Osteocyte (in vitro differentiated cells): ENCODE measurements around the gene MYRIP. TPM values are rescaled to one million over a fixed set of nuclear protein-coding genes. Genes with fewer than 3 reads are reported as not detected.

Experiments used
- DNase-seq: peaks from one replicate; pipeline ENCODE4 v3.0.0; 2021; ENCODE audit warnings: mixed read lengths; ENCODE audit not compliant: unreplicated experiment; ENCODE audit errors: extremely low spot score
- H3K27ac Mint-ChIP-seq: one replicate; pipeline ENCODE4 v1.8.0; 2021; ENCODE audit warnings: mild to moderate bottlenecking, mixed read lengths; ENCODE audit not compliant: unreplicated experiment
- H3K27me3 Mint-ChIP-seq: one replicate; pipeline ENCODE4 v1.8.0; 2021; ENCODE audit warnings: mixed read lengths; ENCODE audit not compliant: unreplicated experiment
- H3K36me3 Mint-ChIP-seq: one replicate; pipeline ENCODE4 v1.8.0; 2021; ENCODE audit warnings: mixed read lengths; ENCODE audit not compliant: unreplicated experiment
- H3K4me1 Mint-ChIP-seq: one replicate; pipeline ENCODE4 v1.8.0; 2021; ENCODE audit warnings: mixed read lengths; ENCODE audit not compliant: unreplicated experiment
- H3K4me3 Mint-ChIP-seq: one replicate; pipeline ENCODE4 v1.8.0; 2021; ENCODE audit warnings: mild to moderate bottlenecking, moderate library complexity, mixed read lengths; ENCODE audit not compliant: unreplicated experiment
- H3K9me3 Mint-ChIP-seq: one replicate; pipeline ENCODE4 v1.8.0; 2021; ENCODE audit warnings: mixed read lengths; ENCODE audit not compliant: unreplicated experiment
- total RNA-seq: library from RNA; stranded (reverse); gene quantifications from 2 replicates; pipeline ENCODE4 v1.2.1, GENCODE V29; 2021
- TF ChIP-seq, protein P1 (sequence below): fragments of 200-600 bp; sonication (generic); IDR thresholded peaks from 2 replicates; pipeline ENCODE4 v1.5.0; 2021; ENCODE audit warnings: antibody characterized with exemption, mild to moderate bottlenecking, moderate library complexity

MYRIP gene
- total RNA-seq, 1 donor from 2014 or later, result 0.62 TPM

DNA sequence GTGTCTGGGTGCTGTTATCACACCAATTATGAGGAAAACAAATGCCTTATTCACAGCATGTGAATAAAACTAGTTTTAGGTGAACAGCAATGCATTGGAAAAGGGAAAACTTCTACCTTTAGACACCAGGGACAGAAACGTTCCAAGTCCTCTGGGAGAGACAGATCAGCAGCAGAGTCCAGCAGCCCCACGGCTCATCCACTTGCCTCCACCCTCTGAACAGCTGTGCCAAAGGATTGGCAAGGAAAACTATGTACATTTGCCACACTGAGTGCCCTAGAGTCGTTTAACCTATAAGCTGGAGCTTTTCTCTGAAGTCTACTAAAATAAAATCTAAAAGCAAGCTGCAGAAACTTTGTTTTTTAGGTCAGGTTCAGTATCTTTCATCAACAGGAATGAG lies 392.4 kb downstream of the MYRIP start:
- Mint-ChIP-seq H3K4me3 (no peak overlapping the region), H3K27me3 (peaks cover 27% of the 10 kb centered on the region)

DNA sequence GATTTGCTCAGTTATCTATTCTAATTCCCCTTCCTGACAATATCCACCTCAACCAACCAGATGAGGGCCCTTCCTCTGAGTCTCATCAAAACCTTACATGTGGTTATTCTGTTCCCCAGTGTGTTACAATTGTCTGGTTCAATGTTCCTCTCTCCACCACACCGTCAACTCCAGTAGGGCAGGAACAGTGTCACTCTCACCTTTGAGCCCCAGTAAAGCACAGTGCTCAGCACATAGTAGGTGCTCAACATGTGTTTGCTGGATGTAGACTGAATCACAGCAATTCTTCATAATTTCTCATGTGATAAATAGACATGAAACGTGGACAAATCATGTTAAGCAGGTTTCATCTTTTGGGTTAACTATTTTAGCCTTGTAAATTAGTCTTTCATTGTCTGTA lies 397.1 kb downstream of the MYRIP start:
- TF ChIP-seq, protein P1, sequence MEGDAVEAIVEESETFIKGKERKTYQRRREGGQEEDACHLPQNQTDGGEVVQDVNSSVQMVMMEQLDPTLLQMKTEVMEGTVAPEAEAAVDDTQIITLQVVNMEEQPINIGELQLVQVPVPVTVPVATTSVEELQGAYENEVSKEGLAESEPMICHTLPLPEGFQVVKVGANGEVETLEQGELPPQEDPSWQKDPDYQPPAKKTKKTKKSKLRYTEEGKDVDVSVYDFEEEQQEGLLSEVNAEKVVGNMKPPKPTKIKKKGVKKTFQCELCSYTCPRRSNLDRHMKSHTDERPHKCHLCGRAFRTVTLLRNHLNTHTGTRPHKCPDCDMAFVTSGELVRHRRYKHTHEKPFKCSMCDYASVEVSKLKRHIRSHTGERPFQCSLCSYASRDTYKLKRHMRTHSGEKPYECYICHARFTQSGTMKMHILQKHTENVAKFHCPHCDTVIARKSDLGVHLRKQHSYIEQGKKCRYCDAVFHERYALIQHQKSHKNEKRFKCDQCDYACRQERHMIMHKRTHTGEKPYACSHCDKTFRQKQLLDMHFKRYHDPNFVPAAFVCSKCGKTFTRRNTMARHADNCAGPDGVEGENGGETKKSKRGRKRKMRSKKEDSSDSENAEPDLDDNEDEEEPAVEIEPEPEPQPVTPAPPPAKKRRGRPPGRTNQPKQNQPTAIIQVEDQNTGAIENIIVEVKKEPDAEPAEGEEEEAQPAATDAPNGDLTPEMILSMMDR, result no peak

More for the DNA sequence above, 392.4 kb downstream of the MYRIP start:
- H3K27ac Mint-ChIP-seq, result no peak overlapping the region
- H3K36me3 Mint-ChIP-seq, result no peaks in the 10 kb centered on the region
- H3K4me1 Mint-ChIP-seq, result no peaks in the 10 kb centered on the region
- TF ChIP-seq, protein P1, result no peak
- no peak for DNase-seq
- H3K9me3 Mint-ChIP-seq, result no peaks in the 10 kb centered on the region

DNA sequence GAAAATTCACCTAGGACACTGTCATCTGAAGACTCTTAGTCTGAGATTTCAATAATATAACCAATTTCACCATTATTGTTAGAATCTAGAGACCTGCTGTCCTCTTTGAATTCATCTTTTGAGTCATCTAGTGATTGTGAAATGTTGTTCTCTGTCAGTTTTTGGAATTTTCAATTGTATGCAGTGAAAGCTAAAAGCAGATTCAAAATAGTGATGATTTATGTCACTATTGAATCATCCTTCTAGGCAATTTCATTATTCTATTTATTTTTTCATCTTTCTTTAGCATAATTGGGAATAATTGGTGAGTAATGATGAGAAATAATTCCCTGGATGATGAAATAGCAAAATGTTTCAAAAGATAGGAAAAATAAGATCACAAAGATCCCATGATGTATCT lies 398.4 kb downstream of the MYRIP start:
- Mint-ChIP-seq H3K9me3 (no peaks in the 10 kb centered on the region), H3K27me3 (peaks cover 12% of the 10 kb centered on the region), H3K4me3 (no peak overlapping the region), H3K4me1 (no peaks in the 10 kb centered on the region), H3K27ac (no peak overlapping the region), H3K36me3 (no peaks in the 10 kb centered on the region)
- DNase-seq, result no peak
- TF ChIP-seq, protein P1, result no peak

More for the DNA sequence above, 397.1 kb downstream of the MYRIP start:
- Mint-ChIP-seq H3K4me3 (no peak overlapping the region), H3K36me3 (no peaks in the 10 kb centered on the region), H3K9me3 (no peaks in the 10 kb centered on the region), H3K27ac (no peak overlapping the region), H3K27me3 (peaks cover 12% of the 10 kb centered on the region), H3K4me1 (no peaks in the 10 kb centered on the region)
- DNase-seq, result no peak

DNA sequence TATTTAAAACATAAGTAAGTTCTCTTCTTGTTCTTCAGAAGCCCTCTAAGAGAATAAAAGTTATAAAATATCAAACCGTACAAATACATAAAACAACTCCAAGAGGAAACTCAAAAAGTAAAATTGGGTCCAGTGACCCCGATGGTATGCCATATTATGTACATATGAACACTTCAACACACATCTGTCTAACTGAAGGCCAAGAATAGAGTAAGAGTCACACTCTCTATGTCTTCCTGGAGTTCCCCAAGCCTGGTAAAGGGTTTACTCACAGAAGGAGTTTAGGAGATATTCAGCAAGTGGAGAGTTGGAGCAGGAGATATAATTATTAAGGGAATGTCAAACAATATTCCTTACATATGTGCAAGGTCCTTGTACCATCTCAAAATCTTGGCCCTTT lies 398.8 kb downstream of the MYRIP start:
- TF ChIP-seq, protein P1, result no peak
- no peaks in the 10 kb centered on the region for H3K36me3 Mint-ChIP-seq
- H3K4me1 Mint-ChIP-seq, result no peaks in the 10 kb centered on the region
- no peaks in the 10 kb centered on the region for H3K9me3 Mint-ChIP-seq
- DNase-seq, result no peak
- H3K4me3 Mint-ChIP-seq, result no peak overlapping the region
- peaks cover 12% of the 10 kb centered on the region for H3K27me3 Mint-ChIP-seq
- H3K27ac Mint-ChIP-seq, result no peak overlapping the region

DNA sequence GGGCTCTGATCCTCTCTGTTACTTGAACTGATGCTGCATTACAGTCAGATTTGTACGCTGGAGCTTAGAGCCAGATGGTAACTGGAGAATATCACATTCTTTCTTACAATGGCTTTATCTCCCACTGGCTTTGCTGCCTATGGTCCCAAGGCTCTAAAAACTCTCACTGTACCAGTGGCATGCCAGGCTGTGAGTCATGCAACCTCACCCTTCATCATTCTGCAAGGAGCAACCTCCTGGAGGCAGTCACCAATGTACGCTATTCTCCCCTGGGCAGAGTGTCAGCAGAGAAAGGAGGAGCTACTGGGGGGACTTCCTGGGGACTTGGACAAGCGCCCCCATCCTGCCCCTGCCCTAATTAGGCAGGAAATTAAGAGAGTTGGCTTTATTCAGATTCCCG lies 402.2 kb downstream of the MYRIP start:
- Mint-ChIP-seq H3K36me3 (no peaks in the 10 kb centered on the region), H3K27ac (no peak overlapping the region)

More for the DNA sequence above, 402.2 kb downstream of the MYRIP start:
- H3K4me3 Mint-ChIP-seq, result no peak overlapping the region
- H3K4me1 Mint-ChIP-seq, result no peaks in the 10 kb centered on the region
- DNase-seq, result no peak
- H3K27me3 Mint-ChIP-seq, result peaks cover 11% of the 10 kb centered on the region
- TF ChIP-seq, protein P1, result no peak
- no peaks in the 10 kb centered on the region for H3K9me3 Mint-ChIP-seq
